ENCODE results near the gene SCNM1. TPM values are rescaled to one million over a fixed set of nuclear protein-coding genes. Genes with fewer than 3 reads are reported as not detected.
A peak's percentile ranks its signal among the peaks of the same experiment; 100 is the strongest.

Gene SCNM1
- total and polyA plus RNA-seq, 5 donors from 2014 or later: 51.0 to 104 (median 82.7) TPM

DNA sequence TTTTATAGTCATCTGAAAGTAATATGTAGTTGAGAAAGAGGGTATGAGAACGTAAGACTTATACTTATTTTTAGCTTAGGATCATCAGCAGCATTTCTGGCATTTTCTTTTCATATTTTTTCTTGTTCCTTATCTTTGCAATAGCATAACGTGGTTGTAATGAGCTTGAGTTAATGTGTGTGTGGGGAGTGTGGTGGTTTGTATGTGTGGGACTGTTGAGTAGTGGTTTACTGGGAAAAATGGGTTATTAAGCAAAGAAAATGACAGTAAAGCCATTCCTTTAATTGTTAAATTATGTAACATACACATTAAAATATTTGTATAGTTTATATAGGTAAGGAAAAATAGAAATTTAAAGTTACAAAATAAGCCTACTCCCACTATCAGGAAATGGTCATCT lies 47.6 kb downstream of the SCNM1 start:
- DNase-seq: no peak
- ATAC-seq (ENCODE audit: low read depth in 2 of 2): no peak
- no peaks in the 10 kb centered on the region for H3K9me3 ChIP-seq (ENCODE audit: control insufficient read depth in 2 of 2, low read length in 2 of 2)
- no peak overlapping the region for H3K4me3 ChIP-seq (ENCODE audit: low read depth, low read length)
- Mint-ChIP-seq H3K9me3 (no peaks in the 10 kb centered on the region), H3K36me3 (peaks cover 12% of the 10 kb centered on the region), H3K4me3 (peak overlapping the region in 1 of 4 donors; percentile 7), H3K27ac (peak overlapping the region in 2 of 3 donors; percentile 56 to 80), H3K27me3 (no peaks in the 10 kb centered on the region), H3K4me1 (peaks cover 15 to 46% (median 28%) of the 10 kb centered on the region in 4 donors)
- H3K36me3 ChIP-seq (ENCODE audit: control insufficient read depth, insufficient read depth, low read length): peaks cover 10% of the 10 kb centered on the region
- no peaks in the 10 kb centered on the region for H3K27me3 ChIP-seq (ENCODE audit: control insufficient read depth, insufficient read depth, low read length)
- H3K27ac ChIP-seq (ENCODE audit: insufficient read depth, low read length, poor library complexity, severe bottlenecking): no peak overlapping the region
- H3K4me1 ChIP-seq (ENCODE audit: control insufficient read depth, insufficient read depth, low read length, poor library complexity, severe bottlenecking): peaks cover 5% of the 10 kb centered on the region

Other genes with a start within 250 kb of the SCNM1 start
- gene SETDB1, start 239.8 kb upstream of the SCNM1 start, total RNA-seq: 48.7 TPM
- 10 to 100 TPM in 3 of 4 donors, 1 to 10 TPM in 1; 9.4 to 13.6 (median 12.3) TPM for gene SETDB1, start 239.8 kb upstream of the SCNM1 start, polyA plus RNA-seq
- gene CERS2, start 191.3 kb upstream of the SCNM1 start, total RNA-seq: 99.1 TPM
- 100 to 1,000 TPM; 179 to 201 (median 189) TPM for gene CERS2, start 191.3 kb upstream of the SCNM1 start, polyA plus RNA-seq
- gene ANXA9, start 183.9 kb upstream of the SCNM1 start, total RNA-seq: not detected
- gene ANXA9, start 183.9 kb upstream of the SCNM1 start, polyA plus RNA-seq: not detected
- 12.9 TPM for gene MINDY1, start 159.2 kb upstream of the SCNM1 start, total RNA-seq
- 1 to 10 TPM; 3.0 to 8.9 (median 5.1) TPM for gene MINDY1, start 159.2 kb upstream of the SCNM1 start, polyA plus RNA-seq
- 18.0 TPM for gene PRUNE1, start 157.7 kb upstream of the SCNM1 start, total RNA-seq
- 10 to 100 TPM; 46.5 to 56.3 (median 52.3) TPM for gene PRUNE1, start 157.7 kb upstream of the SCNM1 start, polyA plus RNA-seq
- 0.94 TPM for gene BNIPL, start 129.6 kb upstream of the SCNM1 start, total RNA-seq
- gene BNIPL, start 129.6 kb upstream of the SCNM1 start, polyA plus RNA-seq: under 1 TPM; 0.07 to 0.43 (median 0.18) TPM
- 0.67 TPM for gene C1orf56, start 118.4 kb upstream of the SCNM1 start, total RNA-seq
- gene C1orf56, start 118.4 kb upstream of the SCNM1 start, polyA plus RNA-seq: 1 to 10 TPM; 3.5 to 4.8 (median 4.1) TPM
- gene CDC42SE1, start 106.5 kb upstream of the SCNM1 start, total RNA-seq: 496 TPM
- gene CDC42SE1, start 106.5 kb upstream of the SCNM1 start, polyA plus RNA-seq: 100 to 1,000 TPM; 119 to 152 (median 140) TPM
- gene MLLT11, start 105.7 kb upstream of the SCNM1 start, total RNA-seq: 3.9 TPM
- gene MLLT11, start 105.7 kb upstream of the SCNM1 start, polyA plus RNA-seq: 1 to 10 TPM; 3.1 to 4.4 (median 4.2) TPM
- gene GABPB2, start 95.4 kb upstream of the SCNM1 start, total RNA-seq: 26.4 TPM
- gene GABPB2, start 95.4 kb upstream of the SCNM1 start, polyA plus RNA-seq: 1 to 10 TPM; 5.4 to 8.1 (median 6.0) TPM
- gene SEMA6C, start 19.5 kb upstream of the SCNM1 start, total RNA-seq: 7.2 TPM
- gene SEMA6C, start 19.5 kb upstream of the SCNM1 start, polyA plus RNA-seq: under 1 TPM; 0.63 to 0.76 (median 0.73) TPM
- 4.3 TPM for gene TNFAIP8L2, start 9.5 kb upstream of the SCNM1 start, total RNA-seq
- gene TNFAIP8L2, start 9.5 kb upstream of the SCNM1 start, polyA plus RNA-seq: 10 to 100 TPM; 32.9 to 62.5 (median 47.2) TPM
- 0.54 TPM for gene LYSMD1, start 242 bp upstream of the SCNM1 start, total RNA-seq
- gene LYSMD1, start 242 bp upstream of the SCNM1 start, polyA plus RNA-seq: under 1 TPM in 3 of 4 donors, not detected in 1; 0.14 to 0.18 (median 0.14) TPM
- 3.3 TPM for gene TMOD4, start 9.8 kb downstream of the SCNM1 start, total RNA-seq
- not detected for gene TMOD4, start 9.8 kb downstream of the SCNM1 start, polyA plus RNA-seq
- 41.8 TPM for gene VPS72, start 24.1 kb downstream of the SCNM1 start, total RNA-seq
- 100 to 1,000 TPM in 1 of 4 donors, 10 to 100 TPM in 3; 83.0 to 101 (median 95.0) TPM for gene VPS72, start 24.1 kb downstream of the SCNM1 start, polyA plus RNA-seq
- gene PIP5K1A, start 32.4 kb downstream of the SCNM1 start, total RNA-seq: 60.3 TPM
- gene PIP5K1A, start 32.4 kb downstream of the SCNM1 start, polyA plus RNA-seq: 10 to 100 TPM; 12.0 to 17.5 (median 15.1) TPM
- gene PSMD4, start 88.6 kb downstream of the SCNM1 start, total RNA-seq: 91.6 TPM
- gene PSMD4, start 88.6 kb downstream of the SCNM1 start, polyA plus RNA-seq: 100 to 1,000 TPM; 242 to 392 (median 297) TPM
- gene ZNF687, start 116.2 kb downstream of the SCNM1 start, total RNA-seq: 31.9 TPM
- gene ZNF687, start 116.2 kb downstream of the SCNM1 start, polyA plus RNA-seq: 1 to 10 TPM in 3 of 4 donors, under 1 TPM in 1; 0.46 to 1.9 (median 1.4) TPM
- 73.5 TPM for gene PI4KB, start 161.3 kb downstream of the SCNM1 start, total RNA-seq
- 10 to 100 TPM; 48.4 to 57.4 (median 53.3) TPM for gene PI4KB, start 161.3 kb downstream of the SCNM1 start, polyA plus RNA-seq
- gene RFX5, start 181.1 kb downstream of the SCNM1 start, total RNA-seq: 105 TPM
- 10 to 100 TPM; 28.8 to 35.9 (median 35.2) TPM for gene RFX5, start 181.1 kb downstream of the SCNM1 start, polyA plus RNA-seq
- gene SELENBP1, start 206.6 kb downstream of the SCNM1 start, total RNA-seq: not detected
- not detected for gene SELENBP1, start 206.6 kb downstream of the SCNM1 start, polyA plus RNA-seq
- 344 TPM for gene PSMB4, start 233.4 kb downstream of the SCNM1 start, total RNA-seq
- gene PSMB4, start 233.4 kb downstream of the SCNM1 start, polyA plus RNA-seq: 10 to 100 TPM; 79.4 to 99.1 (median 91.0) TPM